Stimulated activated CD8-positive, alpha-beta memory T cell treated with anti-CD3 and anti-CD28 coated beads, Interleukin-15, amount 100 ng/mL, for 1 hour (primary cell): Measurements from ENCODE around the gene MT1X.

Experiments used
- DNase-seq: peaks from one replicate; pipeline ENCODE4 v3.0.0-alpha.2; 2020; ENCODE audit warnings: low read depth

The MT1X gene

GRCh38 chr16:56679078-56679730 is 3.1 kb upstream of the MT1X start:
- no peak for DNase-seq

GRCh38 chr16:56679818-56680217 is 2.5 kb upstream of the MT1X start:
- DNase-seq = no peak

- DNase-seq = no peak
These were observed 580 bp downstream of the MT1X start for GRCh38 chr16:56682703-56683397.

DNA sequence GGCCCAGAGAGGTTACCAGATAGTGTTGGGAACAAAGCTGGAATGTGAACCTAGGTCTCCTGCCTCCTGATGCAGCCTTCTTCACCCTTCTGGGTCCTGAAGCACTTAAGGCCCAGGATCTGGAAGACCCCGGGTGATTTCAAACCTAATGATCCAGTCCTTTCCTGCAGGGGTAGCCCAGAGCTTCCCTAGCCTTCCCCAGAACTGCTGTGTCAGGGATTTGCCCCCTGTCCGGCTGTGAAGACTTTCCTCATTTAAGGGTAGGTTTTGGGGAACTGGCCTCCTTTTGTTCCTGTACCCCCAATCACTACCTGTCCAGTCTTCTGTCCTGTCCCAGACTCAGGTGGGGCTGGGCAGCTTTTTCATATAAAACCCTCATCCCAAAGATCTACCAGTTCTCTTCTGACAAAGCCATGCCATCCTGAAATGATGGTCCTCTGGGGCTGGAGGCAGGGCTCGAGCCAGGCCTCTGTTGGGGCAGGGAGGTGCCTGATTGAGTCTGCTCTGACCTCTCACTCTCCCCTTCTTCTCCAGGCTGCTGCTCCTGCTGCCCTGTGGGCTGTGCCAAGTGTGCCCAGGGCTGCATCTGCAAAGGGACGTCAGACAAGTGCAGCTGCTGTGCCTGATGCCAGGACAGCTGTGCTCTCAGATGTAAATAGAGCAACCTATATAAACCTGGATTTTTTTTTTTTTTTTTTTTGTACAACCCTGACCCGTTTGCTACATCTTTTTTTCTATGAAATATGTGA is 1.3 kb downstream of the MT1X start:
- no peak for DNase-seq

DNA sequence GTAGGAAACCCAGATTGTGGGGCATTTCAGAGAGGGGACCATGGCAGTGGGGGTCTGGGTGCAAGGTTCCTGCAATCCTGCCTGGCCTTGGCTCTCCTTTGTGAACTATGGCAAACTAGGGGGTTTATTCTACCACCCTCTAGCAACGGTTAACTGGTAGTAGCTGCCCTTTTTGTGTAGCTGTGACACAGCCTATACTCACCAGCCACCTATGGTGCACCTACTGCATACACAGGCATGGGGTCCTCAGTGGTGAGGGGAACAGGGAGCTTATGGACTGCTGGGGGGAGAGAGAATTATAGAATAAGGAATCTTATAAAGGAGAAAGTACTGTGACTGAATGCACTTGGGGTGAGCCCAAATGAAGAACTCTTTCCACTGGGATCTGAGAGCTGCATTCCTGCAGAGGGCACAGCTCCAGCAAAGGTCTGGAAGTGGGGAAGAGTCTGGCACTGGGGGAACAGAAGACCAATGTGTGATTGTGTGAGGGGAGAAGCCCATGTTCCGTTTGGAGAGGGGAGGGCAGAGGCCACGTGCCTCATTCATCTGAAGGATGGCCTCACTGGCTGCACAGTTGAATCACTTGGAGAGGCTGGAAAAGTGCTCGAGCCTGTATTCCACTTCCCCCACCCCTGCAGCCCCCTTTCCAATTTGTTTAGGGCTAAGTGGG is 2.1 kb downstream of the MT1X start:
- DNase-seq = no peak

DNA sequence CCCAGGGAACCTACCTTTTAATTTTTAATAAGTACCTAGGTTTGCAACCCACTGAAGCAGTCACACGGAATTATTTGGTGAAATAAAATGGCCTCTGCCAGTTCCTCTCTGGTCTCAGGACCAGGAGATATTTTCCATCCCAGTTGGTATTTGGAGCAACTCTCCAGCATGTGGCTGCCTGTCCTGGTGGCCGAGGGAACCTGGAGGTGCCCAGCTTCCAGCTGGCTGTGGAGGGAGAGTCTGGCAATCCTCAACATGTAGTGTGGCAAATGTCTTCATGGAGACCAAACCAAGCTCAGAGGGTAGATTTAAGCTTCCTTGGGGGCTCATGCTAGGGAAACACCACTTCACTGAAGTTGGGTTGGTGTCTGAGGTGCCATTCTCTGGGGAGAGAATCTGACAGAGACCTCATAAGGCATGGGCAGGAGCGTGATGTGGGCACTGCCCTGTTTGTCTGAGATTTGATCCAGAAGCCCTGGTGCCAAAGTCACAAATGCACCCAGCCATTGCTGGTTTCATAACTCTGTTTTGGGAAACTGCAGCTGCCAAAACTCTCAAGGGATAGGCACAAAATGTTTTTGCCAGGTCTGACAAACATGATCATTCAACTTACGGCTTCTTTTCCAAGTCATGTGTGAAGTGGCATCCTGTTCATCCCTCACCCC is 2.8 kb downstream of the MT1X start:
- DNase-seq = no peak

GRCh38 chr16:56686758-56687157 is 4.5 kb downstream of the MT1X start:
- DNase-seq = no peak

GRCh38 chr16:56688762-56689161 is 6.5 kb downstream of the MT1X start:
- no peak for DNase-seq

DNA sequence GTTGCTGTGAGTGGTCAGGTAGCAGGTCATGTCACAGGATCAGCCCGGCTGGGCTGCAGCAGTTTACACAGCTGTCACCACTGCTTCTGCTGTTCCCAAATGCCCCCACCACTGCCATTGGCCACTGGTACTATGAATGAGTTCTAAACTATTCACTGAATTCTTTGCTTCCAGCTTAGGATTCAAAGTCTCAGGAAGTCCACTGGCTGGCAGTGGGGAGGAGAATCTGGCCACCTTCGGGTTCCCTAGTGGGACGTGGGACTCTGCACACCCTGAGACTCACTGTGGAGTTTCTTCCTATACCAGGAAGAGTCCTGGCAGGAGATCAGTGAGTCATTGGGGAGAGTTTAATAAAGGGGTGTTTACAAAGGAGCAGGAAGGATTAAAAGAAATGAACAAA is 6.9 kb downstream of the MT1X start:
- DNase-seq = no peak

GRCh38 chr16:56690420-56691122 is 8.3 kb downstream of the MT1X start:
- DNase-seq = no peak

DNA sequence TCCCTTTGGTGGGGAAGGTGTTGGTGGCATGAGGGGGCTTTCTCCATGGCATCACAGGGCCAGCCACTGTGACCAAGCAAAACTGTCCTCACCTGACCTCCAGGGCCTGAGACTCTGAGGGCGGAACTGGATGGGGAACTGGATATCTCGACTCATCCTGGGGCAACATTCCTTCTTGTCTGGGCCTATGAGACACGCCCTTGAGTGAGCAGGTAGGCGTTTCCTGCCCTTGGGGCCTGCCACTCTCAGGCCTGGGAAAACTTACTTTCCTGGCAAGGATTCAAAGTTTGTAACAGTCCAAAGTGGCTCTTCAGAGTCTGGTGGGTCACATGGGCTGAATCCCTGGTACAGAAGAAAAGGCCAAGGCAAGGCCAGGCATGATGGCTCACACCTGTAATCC is 9.6 kb downstream of the MT1X start:
- DNase-seq = no peak

DNA sequence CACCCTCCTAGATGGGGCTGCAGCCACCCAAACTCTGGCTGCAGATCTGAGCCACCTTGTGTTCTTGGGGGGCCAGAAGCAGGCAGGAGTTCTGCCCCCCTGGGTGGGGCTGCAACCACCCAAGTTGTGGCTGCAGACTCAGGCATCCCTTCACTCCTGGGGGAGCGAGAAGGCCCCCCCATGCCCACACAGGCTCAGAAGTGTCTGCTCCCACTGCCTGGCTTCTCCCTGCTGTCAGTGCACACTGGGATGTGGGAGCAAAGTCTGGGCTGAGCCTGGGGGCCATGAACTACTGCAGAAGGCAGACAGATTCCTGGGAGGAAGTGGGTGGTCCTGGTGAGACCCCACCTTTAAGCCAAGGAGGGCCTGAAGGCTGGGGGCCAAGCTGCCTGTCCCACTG is 13.0 kb downstream of the MT1X start:
- no peak for DNase-seq

DNA sequence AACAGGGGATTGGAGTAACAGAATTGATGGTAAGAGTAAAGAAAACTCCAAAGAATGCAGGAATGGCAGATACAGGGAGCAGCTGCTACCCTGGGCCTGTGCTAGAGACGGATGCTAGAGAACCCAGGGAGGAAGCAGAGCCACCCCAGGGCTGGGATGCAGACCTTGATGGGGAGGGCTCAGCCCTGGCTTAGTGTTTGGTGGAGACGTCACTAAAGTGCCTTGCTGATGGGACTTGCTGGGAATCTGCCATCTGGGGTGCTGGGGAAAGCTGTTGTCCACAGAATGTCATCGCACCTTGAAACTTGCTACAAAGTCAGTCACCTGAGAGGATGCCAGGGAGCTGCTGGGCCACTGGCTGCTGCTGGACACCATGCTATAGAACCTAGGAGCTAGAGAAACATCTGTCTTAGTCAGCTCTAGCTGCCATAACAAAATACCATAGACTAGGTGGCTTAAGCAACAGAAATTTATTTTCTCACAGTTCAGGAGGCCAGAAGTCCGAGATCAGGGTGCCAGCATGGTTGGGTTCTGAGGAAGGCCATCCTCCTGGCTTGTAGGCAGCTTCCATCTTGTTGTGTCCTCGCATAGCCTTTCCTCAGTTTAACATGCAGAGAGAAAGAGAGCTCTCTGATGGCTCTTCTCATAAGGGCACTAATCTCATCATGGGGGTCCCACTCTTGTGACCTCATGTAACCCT is 15.3 kb downstream of the MT1X start:
- DNase-seq = no peak

DNA sequence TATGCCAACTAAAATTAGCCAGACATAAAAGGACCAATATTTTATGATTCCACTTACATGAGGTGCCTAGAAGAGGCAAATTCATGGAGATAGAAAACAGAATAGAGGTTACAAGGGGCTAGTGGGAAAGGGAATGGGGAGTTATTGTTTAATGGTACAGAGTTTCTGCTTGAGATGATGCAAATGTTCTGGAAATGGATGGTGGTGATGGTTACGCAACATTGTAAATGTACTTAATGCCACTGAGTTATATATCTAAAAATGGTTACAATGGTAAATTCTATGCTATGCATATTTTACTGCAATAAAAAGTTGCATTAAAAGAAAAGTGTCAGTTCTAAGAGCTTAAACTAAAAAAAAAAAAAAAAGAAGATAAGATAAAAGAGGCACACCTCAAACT is 17.9 kb downstream of the MT1X start:
- DNase-seq = no peak

- no peak for DNase-seq
These were observed 18.4 kb downstream of the MT1X start for GRCh38 chr16:56700631-56701030.

DNA sequence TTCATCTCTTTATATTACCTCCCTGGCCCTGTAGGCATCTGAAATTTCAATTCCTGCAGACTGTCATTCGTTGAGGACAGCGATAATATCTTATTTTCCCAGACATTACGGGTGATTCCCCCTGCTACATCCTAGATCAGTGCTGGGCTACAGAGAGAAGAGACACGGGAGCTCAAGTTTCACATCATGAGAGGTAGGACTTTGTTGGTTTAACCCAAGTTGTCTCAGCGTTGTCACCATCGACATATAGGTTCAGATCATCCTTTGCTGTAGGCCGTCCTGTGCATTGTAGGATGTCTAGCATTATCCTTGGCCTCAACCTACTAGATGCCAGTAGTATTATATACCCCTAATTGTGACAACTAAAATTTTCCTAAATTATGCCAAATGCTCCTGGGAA is 19.3 kb downstream of the MT1X start:
- DNase-seq = no peak

GRCh38 chr16:56702836-56703235 is 20.6 kb downstream of the MT1X start:
- DNase-seq = no peak

DNA sequence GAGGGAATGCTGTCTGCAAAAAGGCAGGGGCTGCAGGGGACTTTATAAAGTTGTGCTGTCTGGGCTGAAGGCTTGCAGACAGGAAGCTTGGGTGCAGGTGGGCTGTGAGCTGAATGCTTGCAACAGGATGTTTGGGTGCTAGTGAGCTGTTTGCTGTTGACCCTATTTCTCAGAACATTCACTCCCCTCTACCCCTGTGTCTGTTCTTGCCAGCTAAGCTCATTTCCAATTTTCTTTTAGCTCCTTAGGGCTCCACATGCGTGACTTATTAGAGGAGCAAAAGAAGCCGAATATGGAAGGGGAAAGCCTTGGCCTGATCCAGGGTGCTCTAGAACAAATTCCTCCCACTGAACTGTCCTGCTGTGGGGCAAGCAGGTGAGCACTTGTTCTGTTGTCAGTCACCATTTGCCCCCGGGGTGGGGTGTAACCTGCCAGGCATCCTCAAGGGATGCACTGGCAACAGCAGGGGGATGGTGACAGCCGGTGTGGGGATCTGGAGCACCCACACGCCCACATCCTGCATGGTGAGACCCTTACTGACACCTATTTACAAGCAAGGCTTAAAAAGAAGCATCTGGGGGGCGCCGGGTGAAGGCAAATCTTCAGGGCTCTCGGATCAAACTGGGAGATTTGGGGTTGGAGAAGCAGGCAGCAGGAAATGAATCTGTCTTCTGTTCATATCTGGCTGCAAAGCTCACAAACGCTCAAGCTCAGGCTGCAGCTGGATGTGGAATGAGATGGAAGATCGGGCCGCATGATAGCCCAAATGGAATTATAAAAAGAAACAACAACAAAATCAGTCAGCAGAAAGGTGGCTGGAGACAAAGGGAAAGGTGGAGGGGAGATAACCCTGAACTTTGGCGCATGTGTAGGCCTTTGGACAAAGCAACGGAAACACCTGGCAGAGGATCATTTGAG is 26.5 kb downstream of the MT1X start:
- DNase-seq = no peak

- no peak for DNase-seq
These were observed 27.3 kb downstream of the MT1X start for GRCh38 chr16:56709443-56710040.
